GDM1 (cell line): ENCODE results near the gene PDK1.

ENCODE experiments used
- DNase-seq: peaks from one replicate; lab custom pipeline; 2025; lab: John Stamatoyannopoulos, UW

PDK1 gene

DNA sequence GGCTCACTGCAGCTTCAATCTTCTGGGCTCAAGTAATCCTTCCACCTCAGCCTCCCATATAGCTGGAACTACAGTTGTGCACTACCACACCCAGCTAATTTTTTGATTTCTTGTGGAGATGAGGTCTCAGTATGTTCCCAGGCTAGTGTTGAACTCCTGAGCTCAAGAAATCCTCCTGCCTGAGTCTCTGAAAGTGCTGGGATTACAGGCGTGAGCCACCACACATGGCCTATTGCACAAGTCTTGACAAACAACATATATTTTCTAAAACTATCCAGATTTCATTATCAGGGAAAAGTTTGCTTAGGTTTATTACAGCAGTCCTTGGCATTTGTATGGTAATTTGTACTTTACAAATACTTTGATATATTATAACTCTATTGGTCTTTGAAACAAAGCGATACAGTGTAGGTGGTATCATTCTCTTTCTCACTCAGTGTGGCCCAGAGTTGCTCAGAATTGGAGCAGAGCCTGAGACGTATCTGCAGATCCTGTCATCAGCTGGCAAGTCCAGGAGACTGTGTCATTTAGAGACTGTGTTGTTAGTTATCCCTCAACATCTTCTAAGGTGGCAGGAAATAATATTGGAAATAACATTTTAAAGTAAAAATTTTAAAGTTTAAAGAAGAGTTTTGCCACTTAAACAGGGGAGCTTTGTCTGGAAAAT, 41.4 kb downstream of the PDK1 start:
- DNase-seq = no peak

- no peak for DNase-seq
Observed at GRCh38 chr2:172599947-172600346, 44.1 kb downstream of the PDK1 start.

GRCh38 chr2:172600557-172601008, 44.7 kb downstream of the PDK1 start:
- DNase-seq = no peak

- DNase-seq = no peak
Observed at GRCh38 chr2:172606285-172606684, 50.4 kb downstream of the PDK1 start.

DNA sequence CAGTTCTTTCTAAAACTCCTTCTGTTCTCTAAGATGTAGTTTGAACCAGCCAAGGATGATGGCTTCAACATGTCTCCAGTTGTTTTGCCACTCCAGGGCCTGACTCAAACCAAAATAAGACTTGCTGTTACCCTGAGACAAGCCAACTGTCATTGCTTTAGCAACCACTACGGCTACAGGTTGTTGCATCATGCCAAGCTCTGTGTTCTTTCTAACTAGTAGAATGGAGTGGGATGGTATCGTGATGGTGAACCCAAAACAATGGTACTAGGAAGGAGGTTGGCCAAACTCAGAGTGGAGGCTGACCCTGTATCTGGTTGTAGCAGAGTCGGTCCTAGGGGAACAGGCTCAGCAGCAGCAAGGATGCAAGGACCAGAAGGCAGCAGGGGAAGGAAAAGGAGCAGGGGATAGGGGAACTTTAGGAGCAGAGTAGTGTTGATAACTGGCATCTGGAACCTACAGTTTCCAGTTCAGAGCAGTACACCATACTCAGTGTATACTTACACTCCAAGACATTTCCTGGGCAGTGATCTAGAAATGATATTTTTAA, 51.6 kb downstream of the PDK1 start:
- no peak for DNase-seq

GRCh38 chr2:172609488-172609887, 53.6 kb downstream of the PDK1 start:
- DNase-seq = no peak

GRCh38 chr2:172612051-172612450, 56.2 kb downstream of the PDK1 start:
- DNase-seq = no peak

- DNase-seq = no peak
Observed at GRCh38 chr2:172613040-172613439, 57.1 kb downstream of the PDK1 start.

DNA sequence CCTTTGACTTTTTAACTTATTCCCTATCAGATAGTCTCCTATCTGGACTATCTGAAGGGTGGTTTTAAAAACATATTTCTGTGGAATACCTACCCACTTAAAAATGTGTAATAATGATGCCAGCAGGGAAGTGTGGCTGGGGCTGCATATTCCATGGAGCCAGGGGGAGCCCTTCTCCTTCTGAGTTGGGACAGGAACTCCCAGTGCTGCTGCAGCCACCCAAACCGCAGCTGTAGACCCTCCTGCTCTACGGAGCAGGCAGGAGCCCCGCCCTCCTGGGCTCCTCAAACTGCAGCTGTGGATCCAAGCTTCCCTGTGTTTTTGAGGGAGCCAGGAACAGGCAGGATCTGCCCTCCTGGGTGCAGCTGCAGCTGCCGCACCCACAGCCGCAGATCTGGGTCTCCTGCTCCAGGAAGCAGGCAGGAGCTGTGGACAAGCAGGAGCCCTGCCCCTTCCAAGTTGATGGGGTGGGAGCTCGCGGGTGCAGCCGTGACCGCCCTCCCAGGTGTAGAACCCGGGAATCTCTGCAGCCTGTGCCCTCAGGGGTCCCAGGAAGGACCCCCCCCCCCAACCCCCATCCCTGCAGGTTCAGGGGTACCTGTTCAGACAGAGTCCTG, 57.8 kb downstream of the PDK1 start:
- DNase-seq = no peak

GRCh38 chr2:172614932-172615331, 59.0 kb downstream of the PDK1 start:
- DNase-seq = no peak

GRCh38 chr2:172615727-172616261, 59.9 kb downstream of the PDK1 start:
- DNase-seq = no peak

- DNase-seq = no peak
Observed at GRCh38 chr2:172617115-172617514, 61.2 kb downstream of the PDK1 start.

GRCh38 chr2:172623249-172623965, 67.5 kb downstream of the PDK1 start:
- no peak for DNase-seq

GRCh38 chr2:172624996-172625395, 69.1 kb downstream of the PDK1 start:
- no peak for DNase-seq

DNA sequence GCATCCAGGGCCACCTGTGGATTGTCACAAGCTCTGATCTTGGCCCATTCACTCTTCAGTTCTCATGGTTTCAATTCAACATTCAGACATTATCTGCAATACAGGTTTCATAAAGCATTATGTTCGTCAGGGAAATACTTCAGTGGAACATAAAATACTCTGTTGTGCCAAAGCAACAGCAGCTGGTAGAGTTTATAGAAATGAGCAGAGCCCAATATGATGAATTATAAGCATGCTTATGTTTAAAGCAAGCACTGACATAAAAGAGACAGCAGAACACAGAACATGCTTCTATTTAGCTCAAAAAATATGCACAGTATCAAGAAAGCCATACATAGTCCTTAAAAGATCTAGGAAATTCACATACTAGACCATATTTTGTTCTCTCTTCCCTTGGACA, 71.3 kb downstream of the PDK1 start:
- DNase-seq = no peak

GRCh38 chr2:172628085-172628484, 72.2 kb downstream of the PDK1 start:
- DNase-seq = no peak

DNA sequence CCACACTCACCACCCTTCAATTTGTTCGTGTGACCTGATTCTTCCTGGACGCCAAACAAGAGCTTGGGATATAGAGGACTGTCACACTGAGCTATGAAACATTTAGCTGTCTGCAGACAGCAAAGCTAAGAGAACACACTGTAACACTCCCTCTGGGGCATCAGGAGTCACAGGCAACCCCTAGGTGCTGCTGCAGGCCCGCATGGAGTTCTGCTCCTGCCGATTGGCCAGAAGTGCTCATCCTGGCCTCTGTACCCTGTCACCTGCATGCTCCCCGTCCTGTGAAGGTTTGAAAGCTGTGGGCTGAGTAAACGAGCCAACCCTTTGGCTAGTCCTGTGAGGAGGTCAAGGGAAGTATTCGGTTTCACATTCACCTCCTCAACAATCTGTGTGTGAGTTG, 73.7 kb downstream of the PDK1 start:
- DNase-seq = no peak

- no peak for DNase-seq
Observed at GRCh38 chr2:172630181-172630580, 74.3 kb downstream of the PDK1 start.

DNA sequence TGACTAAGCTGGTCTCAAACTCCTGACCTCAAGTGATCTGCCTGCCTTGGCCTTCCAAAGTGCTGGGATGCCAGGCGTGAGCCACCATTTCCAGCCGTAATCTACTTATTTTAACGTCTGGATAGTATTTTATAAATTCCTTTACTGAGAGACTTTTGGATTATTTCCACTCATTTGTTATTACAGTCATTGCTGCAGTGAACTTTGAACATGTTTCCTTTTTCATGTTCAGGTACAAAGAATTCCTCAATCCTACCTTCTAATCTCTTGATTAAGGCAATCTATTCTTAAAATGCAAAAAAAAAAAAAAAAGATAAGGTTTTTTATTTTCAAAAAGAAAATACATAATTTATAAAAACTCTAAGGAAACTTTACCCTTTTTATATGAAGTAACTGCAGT, 78.6 kb downstream of the PDK1 start:
- no peak for DNase-seq

GRCh38 chr2:172635548-172635947, 79.7 kb downstream of the PDK1 start:
- DNase-seq = no peak

GRCh38 chr2:172639256-172639655, 83.4 kb downstream of the PDK1 start:
- DNase-seq = no peak

DNA sequence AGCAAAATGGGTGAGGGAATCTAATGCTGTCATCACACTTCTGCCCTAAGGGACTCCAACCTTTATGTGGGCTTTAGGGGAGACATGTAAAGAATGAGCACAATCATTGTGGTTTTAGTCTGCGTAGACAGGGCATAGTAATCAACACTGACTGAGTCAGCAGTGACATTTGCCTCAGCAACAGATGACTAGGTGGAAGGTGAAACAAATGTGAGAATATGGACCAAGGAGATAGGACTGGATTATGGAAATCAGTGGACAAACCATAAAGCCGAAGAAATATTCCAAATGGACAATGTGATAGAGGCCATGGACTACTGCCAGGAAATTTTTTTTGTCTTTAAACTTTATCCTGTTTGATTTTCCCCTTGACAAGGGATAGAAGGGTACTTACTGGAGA, 83.9 kb downstream of the PDK1 start:
- DNase-seq = peak; percentile 26

GRCh38 chr2:172640389-172640788, 84.5 kb downstream of the PDK1 start:
- no peak for DNase-seq
